BLaER1 treated with 17β-estradiol and CSF1 and Interleukin-3, amounts not matched to agents 10 nM and 100 nM (cell line): ENCODE data around the gene HAND1.

Source experiments
- H3K27ac ChIP-seq, 11 experiments: shearing (Covaris generic); formaldehyde crosslinking; 2 replicates each; pipeline ENCODE4 v1.8.1; 2022
- H3K27me3 ChIP-seq, 11 experiments: shearing (Covaris generic); formaldehyde crosslinking; 2 replicates each; pipeline ENCODE4 v1.8.1; 2022
- H3K36me3 ChIP-seq, 11 experiments: shearing (Covaris generic); formaldehyde crosslinking; 2 replicates each; pipeline ENCODE4 v1.8.1; 2022
- H3K4me1 ChIP-seq, 10 experiments: shearing (Covaris generic); formaldehyde crosslinking; 2 replicates each; pipeline ENCODE4 v1.8.1; 2022
- H3K4me2 ChIP-seq, 11 experiments: shearing (Covaris generic); formaldehyde crosslinking; 2 replicates each; pipeline ENCODE4 v1.8.1; 2022
- H3K4me3 ChIP-seq, 10 experiments: shearing (Covaris generic); formaldehyde crosslinking; 2 replicates each; pipeline ENCODE4 v1.8.1; 2022
- H3K9ac ChIP-seq, 11 experiments: shearing (Covaris generic); formaldehyde crosslinking; 2 replicates each; pipeline ENCODE4 v1.8.1; 2022
- H3K9me3 ChIP-seq, 11 experiments: shearing (Covaris generic); formaldehyde crosslinking; replicated peaks in 1 of 11; 2 replicates each; pipeline ENCODE4 v1.8.1; 2022
- H4K20me1 ChIP-seq, 11 experiments: shearing (Covaris generic); formaldehyde crosslinking; 2 replicates each; pipeline ENCODE4 v1.8.1; 2022
- Cebpa-rat ChIP-seq, 11 experiments: shearing (Covaris generic); IDR thresholded peaks; 2 replicates each; pipeline ENCODE4 v1.8.1; 2022

HAND1 gene

DNA sequence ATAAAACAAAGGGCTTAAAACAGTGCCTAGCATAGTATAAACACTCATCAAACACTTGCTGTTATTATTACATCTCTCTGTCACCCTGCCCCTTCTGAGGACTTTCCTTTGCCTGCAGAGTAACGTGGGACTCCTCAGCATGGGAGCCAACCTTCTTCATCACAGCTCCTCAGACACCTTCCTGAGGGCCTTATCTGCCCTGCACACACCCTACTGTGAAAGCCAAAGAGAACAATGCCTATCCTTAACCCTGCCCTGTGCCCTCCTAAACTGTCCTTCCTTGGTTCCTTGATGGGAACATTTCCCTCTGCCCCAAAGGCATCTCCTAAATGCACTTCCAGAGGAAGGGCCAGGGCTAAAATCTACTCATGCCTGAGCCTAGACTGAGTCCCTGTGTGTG is 20.6 kb upstream of the HAND1 start:
- Histone ChIP-seq H3K9ac (no peak overlapping the region), H3K27me3 (no peaks in the 10 kb centered on the region), H3K4me1 (peaks cover 7 to 14% (median 12%) of the 10 kb centered on the region in 10 experiments), H3K36me3 (no peaks in the 10 kb centered on the region), H4K20me1 (no peaks in the 10 kb centered on the region), H3K4me2 (no peak overlapping the region), H3K27ac (no peak overlapping the region), H3K4me3 (no peak overlapping the region), H3K9me3 (no peaks in the 10 kb centered on the region)
- TF ChIP-seq Cebpa-rat (IDR thresholded peaks at IDR 0.05) = no peak

DNA sequence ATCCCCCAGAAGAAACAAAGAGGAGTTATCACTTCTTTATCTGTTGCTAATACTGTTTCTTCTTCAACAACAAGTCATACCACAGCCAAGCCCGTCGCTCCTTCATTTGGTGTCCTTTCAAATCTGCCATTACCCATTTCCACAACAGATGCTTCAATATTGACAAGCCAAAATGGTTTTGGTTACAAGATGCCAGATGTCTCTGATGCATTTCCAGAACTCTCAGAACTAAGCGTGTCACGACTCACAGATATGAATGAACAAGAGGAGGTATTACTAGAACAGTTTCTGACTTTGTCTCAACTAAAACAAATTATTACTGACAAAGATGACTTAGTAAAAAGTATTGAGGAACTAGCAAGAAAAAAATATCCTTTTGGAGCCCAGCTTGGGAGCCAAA is 16.0 kb upstream of the HAND1 start:
- H3K9ac ChIP-seq = no peak overlapping the region
- H3K36me3 ChIP-seq = no peaks in the 10 kb centered on the region
- TF ChIP-seq Cebpa-rat (IDR thresholded peaks at IDR 0.05) = no peak
- H3K27ac ChIP-seq = no peak overlapping the region
- no peaks in the 10 kb centered on the region for H3K9me3 ChIP-seq
- H4K20me1 ChIP-seq = no peaks in the 10 kb centered on the region; a peak in 1 of 22 replicates
- H3K4me1 ChIP-seq = no peaks in the 10 kb centered on the region
- H3K4me2 ChIP-seq = no peak overlapping the region
- H3K27me3 ChIP-seq = no peaks in the 10 kb centered on the region
- H3K4me3 ChIP-seq = no peak overlapping the region

DNA sequence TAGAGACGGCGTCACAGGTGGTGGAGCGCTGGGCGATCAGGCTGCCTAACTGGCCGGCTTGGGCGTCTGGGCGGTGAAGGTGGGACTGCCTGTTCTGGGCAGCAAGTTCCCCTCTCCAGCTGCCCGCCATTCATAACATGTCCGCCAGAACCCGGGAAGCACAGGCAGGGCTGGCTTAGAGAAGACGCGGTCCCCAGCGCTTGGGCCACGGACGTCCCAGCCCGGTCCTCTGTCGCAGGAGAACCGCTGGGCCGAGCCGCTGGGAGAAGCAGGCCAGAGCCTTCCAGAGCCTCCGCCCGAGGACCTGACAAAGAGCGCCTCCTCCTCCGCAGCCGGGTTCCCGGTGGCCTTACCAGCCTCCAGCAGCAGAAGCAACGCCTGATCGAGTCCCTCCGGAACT is 15.2 kb upstream of the HAND1 start:
- no peak for TF ChIP-seq Cebpa-rat (IDR thresholded peaks at IDR 0.05)
- Histone ChIP-seq H3K9me3 (no peaks in the 10 kb centered on the region), H3K4me2 (no peak overlapping the region), H3K27ac (no peak overlapping the region), H4K20me1 (no peaks in the 10 kb centered on the region; a peak in 1 of 22 replicates), H3K4me3 (no peak overlapping the region), H3K4me1 (no peaks in the 10 kb centered on the region), H3K9ac (no peak overlapping the region), H3K27me3 (no peaks in the 10 kb centered on the region), H3K36me3 (no peaks in the 10 kb centered on the region)

DNA sequence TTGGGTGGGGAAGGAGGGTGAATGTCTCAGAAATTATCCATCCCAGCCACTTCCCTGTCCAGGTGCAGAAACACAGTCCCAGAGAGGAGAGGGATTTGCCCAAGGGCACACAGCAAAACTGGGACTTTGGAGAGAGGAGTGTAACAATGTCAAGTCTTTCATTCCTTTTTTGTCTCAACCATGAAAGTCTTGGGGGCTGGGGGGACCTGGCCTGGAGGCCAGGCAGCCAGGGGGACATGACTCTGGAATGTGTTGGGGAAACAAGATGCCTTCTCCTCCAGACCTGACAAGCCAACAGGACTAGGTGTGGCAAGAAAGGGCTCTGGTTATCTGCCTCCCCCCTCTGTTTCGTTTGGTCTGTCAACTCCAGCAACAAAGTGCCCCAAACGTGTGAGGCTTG is 13.9 kb upstream of the HAND1 start:
- no peaks in the 10 kb centered on the region for H3K9me3 ChIP-seq
- no peak for TF ChIP-seq Cebpa-rat (IDR thresholded peaks at IDR 0.05)
- no peak overlapping the region for H3K9ac ChIP-seq
- peaks cover 8 to 12% (median 10%) of the 10 kb centered on the region in 11 experiments for H3K27me3 ChIP-seq
- H3K36me3 ChIP-seq = no peaks in the 10 kb centered on the region
- H3K4me2 ChIP-seq = no peak overlapping the region
- H3K27ac ChIP-seq = no peak overlapping the region
- H4K20me1 ChIP-seq = peaks cover 0 to under 1% (median 0%) of the 10 kb centered on the region in 11 experiments; a peak in 2 of 22 replicates
- H3K4me1 ChIP-seq = no peaks in the 10 kb centered on the region
- H3K4me3 ChIP-seq = no peak overlapping the region

DNA sequence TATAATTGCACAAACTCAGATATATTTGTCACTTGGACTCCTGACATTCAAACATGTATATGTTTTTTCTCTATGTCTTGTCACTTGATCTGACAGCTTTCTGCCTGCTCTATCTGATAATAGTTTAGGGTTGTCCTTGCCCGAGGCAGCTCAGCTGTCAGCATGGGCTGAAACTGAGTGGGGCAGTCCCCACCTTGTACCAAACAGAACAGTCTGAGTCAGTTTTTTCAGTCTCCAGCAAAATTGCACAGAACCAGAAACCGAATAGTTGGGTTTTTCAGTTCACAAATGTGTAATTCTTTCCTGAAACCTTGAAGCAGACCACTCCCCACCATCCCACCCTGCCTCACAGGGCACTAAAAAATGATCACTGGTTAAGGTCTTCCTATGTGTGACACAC is 9.5 kb upstream of the HAND1 start:
- Histone ChIP-seq H3K4me1 (peaks cover 0 to 6% (median 0%) of the 10 kb centered on the region in 10 experiments; a peak in 2 of 20 replicates), H3K27me3 (peaks cover 52 to 56% (median 54%) of the 10 kb centered on the region in 11 experiments), H3K9me3 (peaks cover 17 to 24% (median 22%) of the 10 kb centered on the region in 11 experiments), H3K9ac (no peak overlapping the region), H3K27ac (no peak overlapping the region), H4K20me1 (peaks cover 0 to 25% (median 10%) of the 10 kb centered on the region in 11 experiments; a peak in 9 of 22 replicates), H3K4me3 (no peak overlapping the region), H3K36me3 (no peaks in the 10 kb centered on the region), H3K4me2 (no peak overlapping the region)
- TF ChIP-seq Cebpa-rat (IDR thresholded peaks at IDR 0.05) = no peak

DNA sequence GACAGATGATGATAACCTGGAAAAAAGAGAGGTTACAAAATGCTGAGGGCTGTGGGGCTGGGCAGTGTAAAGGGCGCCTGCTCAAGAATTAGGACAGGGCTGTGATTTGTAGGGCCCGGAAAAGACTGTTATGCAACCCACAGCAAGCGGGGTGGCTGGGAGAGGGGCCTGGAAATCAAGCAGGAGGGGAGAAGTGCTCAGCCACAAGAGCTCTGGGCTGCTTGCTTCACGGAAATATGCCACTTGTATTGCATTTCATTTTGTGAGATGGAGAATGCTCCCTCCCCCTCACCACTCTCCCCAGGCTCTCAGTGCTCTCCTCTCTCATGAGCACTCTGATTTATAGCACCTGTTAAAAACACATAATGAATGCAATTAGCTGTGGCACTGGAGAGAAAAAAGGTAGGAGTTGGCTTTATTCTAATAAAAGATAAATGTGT is 8.4 kb upstream of the HAND1 start:
- no peak overlapping the region for H3K4me3 ChIP-seq
- H3K36me3 ChIP-seq = no peaks in the 10 kb centered on the region
- peaks cover 22 to 35% (median 27%) of the 10 kb centered on the region in 11 experiments for H3K9me3 ChIP-seq
- H3K27me3 ChIP-seq = peaks cover 63 to 66% (median 65%) of the 10 kb centered on the region in 11 experiments
- H4K20me1 ChIP-seq = peaks cover 0 to 36% (median 18%) of the 10 kb centered on the region in 11 experiments; a peak in 9 of 22 replicates
- no peak overlapping the region for H3K9ac ChIP-seq
- peak overlapping the region in 2 of 11 experiments; percentile 8 to 9; a peak in 1 of 22 replicates for H3K4me2 ChIP-seq
- H3K27ac ChIP-seq = no peak overlapping the region
- peaks cover 0 to 6% (median 0%) of the 10 kb centered on the region in 10 experiments; a peak in 2 of 20 replicates for H3K4me1 ChIP-seq
- TF ChIP-seq Cebpa-rat (IDR thresholded peaks at IDR 0.05) = no peak

DNA sequence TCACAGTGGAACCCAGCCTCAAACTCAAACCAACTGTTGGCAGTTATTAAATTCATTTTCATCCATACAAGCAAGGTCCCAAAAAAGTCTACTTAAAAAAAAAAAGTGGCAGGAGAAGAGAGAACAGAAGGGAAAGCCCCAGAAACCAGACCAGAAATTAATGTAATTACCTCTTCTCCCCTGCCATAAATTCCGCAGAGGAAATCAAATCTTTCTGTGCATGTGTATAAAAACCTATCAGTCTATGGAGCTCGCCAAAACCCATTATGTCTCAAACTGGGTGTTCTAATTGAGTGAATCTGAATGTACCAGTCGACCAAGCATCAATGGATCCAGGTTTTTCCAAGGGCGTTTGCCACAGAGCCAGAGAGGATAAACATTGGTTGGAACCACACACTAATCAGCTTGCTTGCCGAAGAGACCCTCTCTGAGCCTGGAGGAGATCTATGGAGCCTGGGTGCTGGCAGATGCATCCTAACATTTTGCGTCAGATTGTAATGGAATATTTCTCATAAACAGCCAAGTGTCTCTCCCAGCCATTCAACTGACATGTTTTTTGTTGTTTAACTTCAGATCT is 7.9 kb upstream of the HAND1 start:
- Histone ChIP-seq H3K9ac (no peak overlapping the region), H3K4me3 (no peak overlapping the region), H3K36me3 (no peaks in the 10 kb centered on the region), H3K4me2 (peak overlapping the region in 1 of 11 experiments; percentile 9; a peak in 1 of 22 replicates), H3K27ac (no peak overlapping the region), H3K4me1 (peaks cover 0 to 6% (median 0%) of the 10 kb centered on the region in 10 experiments; a peak in 2 of 20 replicates), H3K9me3 (peaks cover 22 to 38% (median 27%) of the 10 kb centered on the region in 11 experiments), H4K20me1 (peaks cover 0 to 40% (median 18%) of the 10 kb centered on the region in 11 experiments; a peak in 9 of 22 replicates), H3K27me3 (peaks cover 68 to 72% (median 70%) of the 10 kb centered on the region in 11 experiments)
- no peak for TF ChIP-seq Cebpa-rat (IDR thresholded peaks at IDR 0.05)

DNA sequence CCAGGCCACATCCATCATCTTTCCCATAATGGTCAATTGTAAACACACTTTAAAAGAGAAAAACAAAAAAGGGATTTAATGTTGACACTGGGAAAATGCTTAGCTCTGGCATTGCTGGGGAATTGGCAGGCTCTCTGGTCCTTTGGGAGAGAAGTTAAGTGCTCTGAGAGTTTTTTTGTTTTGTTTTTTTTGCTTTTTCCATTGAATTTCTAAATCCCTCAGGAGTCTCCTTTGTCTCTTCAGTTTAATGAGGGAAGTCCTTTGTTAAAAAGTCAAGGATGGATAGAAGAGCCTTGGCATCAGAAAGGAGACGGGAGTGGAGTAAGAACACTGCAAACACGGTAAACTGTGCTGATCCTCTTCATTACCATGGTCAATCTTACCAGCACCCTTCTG is 7.1 kb upstream of the HAND1 start:
- Histone ChIP-seq H3K36me3 (no peaks in the 10 kb centered on the region), H3K27ac (no peak overlapping the region), H4K20me1 (peaks cover 0 to 44% (median 18%) of the 10 kb centered on the region in 11 experiments; a peak in 9 of 22 replicates), H3K27me3 (peaks cover 76 to 80% (median 79%) of the 10 kb centered on the region in 11 experiments), H3K9me3 (peaks cover 22 to 42% (median 29%) of the 10 kb centered on the region in 11 experiments), H3K4me2 (no peak overlapping the region), H3K9ac (no peak overlapping the region), H3K4me1 (peaks cover 0 to 6% (median 0%) of the 10 kb centered on the region in 10 experiments; a peak in 2 of 20 replicates), H3K4me3 (no peak overlapping the region)
- TF ChIP-seq Cebpa-rat (IDR thresholded peaks at IDR 0.05) = no peak

DNA sequence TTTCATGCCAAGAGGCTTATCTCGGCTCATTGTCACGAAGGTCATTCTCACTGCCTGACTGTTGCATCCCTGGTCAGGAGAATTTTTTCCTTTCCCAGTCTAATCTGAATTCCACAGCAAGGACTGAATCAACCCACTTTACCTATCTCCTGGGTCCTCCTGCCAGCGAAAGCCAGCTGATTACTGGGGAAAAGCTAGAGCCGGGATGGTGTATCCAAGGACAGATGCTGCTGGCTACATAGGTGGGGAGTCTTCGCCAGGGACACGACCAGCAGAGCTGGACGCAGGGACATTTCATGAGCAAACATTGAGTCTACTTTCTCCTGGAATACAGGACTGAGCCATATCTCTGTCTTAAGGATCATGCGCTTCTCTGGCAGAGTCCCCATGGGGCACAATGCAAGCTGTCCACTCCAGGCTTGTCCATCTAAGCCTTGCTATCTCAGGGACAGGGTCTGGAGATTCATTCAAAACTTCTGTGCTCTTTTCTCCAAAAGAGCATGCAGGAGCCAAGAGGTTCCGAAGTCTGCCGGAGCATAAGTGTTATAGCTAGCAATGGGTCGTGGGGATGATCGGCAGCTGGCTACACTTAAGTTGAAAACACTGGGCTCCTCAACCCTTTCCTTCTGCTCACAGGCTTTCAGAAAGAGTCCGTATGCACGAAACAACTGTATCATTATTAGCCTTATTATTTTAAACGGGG is 6.5 kb upstream of the HAND1 start:
- peaks cover 23 to 45% (median 33%) of the 10 kb centered on the region in 11 experiments for H3K9me3 ChIP-seq
- peaks cover 82 to 85% (median 84%) of the 10 kb centered on the region in 11 experiments for H3K27me3 ChIP-seq
- no peak overlapping the region for H3K27ac ChIP-seq
- H4K20me1 ChIP-seq = peaks cover 0 to 50% (median 23%) of the 10 kb centered on the region in 11 experiments; a peak in 10 of 22 replicates
- no peak overlapping the region for H3K9ac ChIP-seq
- no peak overlapping the region for H3K4me2 ChIP-seq
- no peak overlapping the region for H3K4me3 ChIP-seq
- H3K36me3 ChIP-seq = no peaks in the 10 kb centered on the region
- peaks cover 0 to 6% (median 0%) of the 10 kb centered on the region in 10 experiments; a peak in 2 of 20 replicates for H3K4me1 ChIP-seq
- TF ChIP-seq Cebpa-rat (IDR thresholded peaks at IDR 0.05) = no peak
